HepG2 (cell line): Measurements from ENCODE around the gene RABL6. TPM values are rescaled to one million over a fixed set of nuclear protein-coding genes. Genes with fewer than 3 reads are reported as not detected.

Experiments used
- ARNT2 ChIP-seq: sonication (generic); formaldehyde crosslinking; IDR thresholded peaks from 2 replicates; pipeline ENCODE4 v1.8.0; 2022; ENCODE audit warnings: mild to moderate bottlenecking, low read depth, missing genetic modification reagents, moderate library complexity
- CHD2 ChIP-seq: IDR thresholded peaks from 2 replicates; pipeline ENCODE4 v1.6.1; 2011; ENCODE audit warnings: low read depth, low read length, improper control_type of control experiment
- ELF3 ChIP-seq: IDR thresholded peaks from 2 replicates; pipeline ENCODE4 v1.6.1; 2016; ENCODE audit warnings: missing genetic modification reagents, missing compliant biosample characterization
- HHEX ChIP-seq: IDR thresholded peaks from 2 replicates; pipeline ENCODE4 v1.6.1; 2016; ENCODE audit warnings: control low read depth
- HNF4G ChIP-seq, 2 experiments: sonication (generic) in 1 of 2; formaldehyde crosslinking in 1 of 2; IDR thresholded peaks; 2 replicates each; pipeline versions ENCODE4 v1.4.0 to v1.6.1; 2011 to 2020; ENCODE audit warnings: borderline replicate concordance in 2 of 2, low read depth in 2 of 2, mild to moderate bottlenecking in 2 of 2, low read length in 1 of 2, missing genetic modification reagents in 1 of 2, moderate library complexity in 1 of 2
- JDP2 ChIP-seq: sonication (generic); formaldehyde crosslinking; IDR thresholded peaks from 2 replicates; pipeline ENCODE4 v1.8.1; 2022; ENCODE audit warnings: missing genetic modification reagents, borderline replicate concordance
- MAFF ChIP-seq: IDR thresholded peaks from 2 replicates; pipeline ENCODE4 v1.6.1; 2011; ENCODE audit warnings: low read depth, low read length, improper control_type of control experiment
- MTF1 ChIP-seq: sonication (generic); formaldehyde crosslinking; IDR thresholded peaks from 2 replicates; pipeline ENCODE4 v1.5.0; 2020; ENCODE audit warnings: missing genetic modification reagents
- NCOA1 ChIP-seq: sonication (generic); formaldehyde crosslinking; IDR thresholded peaks from 2 replicates; pipeline ENCODE4 v1.9.0; 2021; ENCODE audit warnings: missing genetic modification reagents
- PRMT3 ChIP-seq: sonication (generic); formaldehyde crosslinking; IDR thresholded peaks from 2 replicates; pipeline ENCODE4 v1.8.1; 2022; ENCODE audit warnings: low read depth, mild to moderate bottlenecking, moderate library complexity, missing genetic modification reagents, borderline replicate concordance
- RELA ChIP-seq: sonication (generic); formaldehyde crosslinking; IDR thresholded peaks from 2 replicates; pipeline ENCODE4 v1.4.0; 2020; ENCODE audit warnings: missing genetic modification reagents
- SMAD3 ChIP-seq: sonication (generic); formaldehyde crosslinking; IDR thresholded peaks from 2 replicates; pipeline ENCODE4 v1.4.0; 2020; ENCODE audit warnings: missing genetic modification reagents
- SMYD3 ChIP-seq: sonication (generic); formaldehyde crosslinking; IDR thresholded peaks from 2 replicates; pipeline ENCODE4 v1.8.1; 2023; ENCODE audit warnings: mild to moderate bottlenecking, missing genetic modification reagents
- U2AF1 ChIP-seq: fragments of 200-400 bp; formaldehyde crosslinking; optimal IDR thresholded peaks from 2 replicates; pipeline ENCODE3; 2017; ENCODE audit warnings: mild to moderate bottlenecking, low read depth, low read length
- ZNF337 ChIP-seq: sonication (generic); formaldehyde crosslinking; IDR thresholded peaks from 2 replicates; pipeline ENCODE4 v1.5.1; 2020; ENCODE audit warnings: missing genetic modification reagents, low read depth, mild to moderate bottlenecking, borderline replicate concordance
- ZNF704 ChIP-seq: sonication (generic); formaldehyde crosslinking; IDR thresholded peaks from 2 replicates; pipeline ENCODE4 v1.8.1; 2023; ENCODE audit warnings: mild to moderate bottlenecking, inconsistent platforms, moderate library complexity, missing genetic modification reagents, borderline replicate concordance
- ZNF839 ChIP-seq: sonication (generic); formaldehyde crosslinking; IDR thresholded peaks from 2 replicates; pipeline ENCODE4 v1.4.0; 2020; ENCODE audit warnings: missing genetic modification reagents, mild to moderate bottlenecking, borderline replicate concordance
- ZSCAN5A ChIP-seq: sonication (generic); formaldehyde crosslinking; IDR thresholded peaks from 2 replicates; pipeline ENCODE4 v1.8.0; 2022; ENCODE audit warnings: mild to moderate bottlenecking, missing genetic modification reagents, borderline replicate concordance
- polyA plus RNA-seq, 8 experiments: library from polyadenylated mRNA; depleted of rRNA in 3 of 8; stranded (reverse) in 7 of 8; unstranded in 1 of 8; fragments of >200 nt; fragmentation: Illumina TruSeq in 4 of 8; extraction: Trizol in 4 of 8; gene quantifications; 2 replicates each; pipeline versions ENCODE4 v1.2.1 to v1.2.3, GENCODE V29; 2011 to 2016; ENCODE audit warnings: low read depth in 4 of 8, missing spikeins in 1 of 8, mixed read lengths in 1 of 8; ENCODE audit not compliant: insufficient read depth in 1 of 8
- total RNA-seq, 5 experiments: library from RNA; depleted of rRNA; stranded (reverse); fragments of >200 nt; fragmentation: Illumina TruSeq; extraction: Trizol; gene quantifications; 2 replicates each; pipeline ENCODE4 v1.2.3, GENCODE V29; 2016; ENCODE audit warnings: low read depth in 1 of 5
- TF ChIP-seq, protein P1 (sequence below): sonication (generic); formaldehyde crosslinking; IDR thresholded peaks from 2 replicates; pipeline ENCODE4 v1.4.0; 2020; ENCODE audit warnings: mild to moderate bottlenecking, missing genetic modification reagents, borderline replicate concordance

The RABL6 gene
- total and polyA plus RNA-seq, 2 of the 13 experiments (the other 11 are each of a cell fraction or from before 2014, with no cell fraction given), result 81.5 to 125 TPM

DNA sequence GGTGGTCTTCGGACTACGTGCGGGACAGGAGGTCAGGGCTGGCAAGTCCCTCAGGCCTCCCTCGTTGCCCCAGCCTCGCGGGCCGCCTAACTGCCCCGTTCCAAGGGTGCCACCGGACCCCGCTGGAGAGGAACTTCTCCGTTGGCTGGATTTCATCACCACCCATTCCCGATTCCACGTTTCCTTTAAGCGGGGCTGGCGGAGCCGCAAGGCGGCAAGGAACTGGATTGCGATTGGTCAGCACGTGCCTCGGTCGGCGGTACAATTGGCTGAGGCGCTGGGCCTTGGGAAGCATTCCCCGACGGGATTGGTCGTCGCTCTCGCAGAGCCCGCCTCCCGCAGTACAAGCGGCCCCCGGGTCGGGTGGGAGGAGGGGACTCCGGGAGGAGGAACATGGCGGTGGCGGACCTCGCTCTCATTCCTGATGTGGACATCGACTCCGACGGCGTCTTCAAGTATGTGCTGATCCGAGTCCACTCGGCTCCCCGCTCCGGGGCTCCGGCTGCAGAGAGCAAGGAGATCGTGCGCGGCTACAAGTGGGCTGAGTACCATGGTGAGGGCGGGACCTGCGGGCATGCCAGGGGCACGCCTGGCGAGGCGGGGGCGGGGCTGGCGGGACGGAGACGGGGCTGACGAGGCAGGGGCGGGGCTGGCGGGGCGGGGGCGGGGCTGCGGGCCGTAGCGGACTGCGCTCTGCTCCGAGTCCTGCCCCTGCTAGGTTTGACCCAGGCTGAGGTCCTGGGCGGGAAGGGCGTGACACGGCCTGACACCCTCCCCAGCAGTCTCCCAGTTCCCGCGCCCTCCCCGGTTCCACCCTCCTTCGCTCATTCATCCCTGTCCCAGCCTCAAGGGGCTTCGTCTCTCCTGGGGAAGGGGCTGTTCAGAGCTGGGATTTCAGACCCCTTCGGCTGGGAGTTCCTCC, 41.6 kb downstream of the RABL6 start, which contains the start of gene PHPT1 (continued):
- TF ChIP-seq, protein P1, sequence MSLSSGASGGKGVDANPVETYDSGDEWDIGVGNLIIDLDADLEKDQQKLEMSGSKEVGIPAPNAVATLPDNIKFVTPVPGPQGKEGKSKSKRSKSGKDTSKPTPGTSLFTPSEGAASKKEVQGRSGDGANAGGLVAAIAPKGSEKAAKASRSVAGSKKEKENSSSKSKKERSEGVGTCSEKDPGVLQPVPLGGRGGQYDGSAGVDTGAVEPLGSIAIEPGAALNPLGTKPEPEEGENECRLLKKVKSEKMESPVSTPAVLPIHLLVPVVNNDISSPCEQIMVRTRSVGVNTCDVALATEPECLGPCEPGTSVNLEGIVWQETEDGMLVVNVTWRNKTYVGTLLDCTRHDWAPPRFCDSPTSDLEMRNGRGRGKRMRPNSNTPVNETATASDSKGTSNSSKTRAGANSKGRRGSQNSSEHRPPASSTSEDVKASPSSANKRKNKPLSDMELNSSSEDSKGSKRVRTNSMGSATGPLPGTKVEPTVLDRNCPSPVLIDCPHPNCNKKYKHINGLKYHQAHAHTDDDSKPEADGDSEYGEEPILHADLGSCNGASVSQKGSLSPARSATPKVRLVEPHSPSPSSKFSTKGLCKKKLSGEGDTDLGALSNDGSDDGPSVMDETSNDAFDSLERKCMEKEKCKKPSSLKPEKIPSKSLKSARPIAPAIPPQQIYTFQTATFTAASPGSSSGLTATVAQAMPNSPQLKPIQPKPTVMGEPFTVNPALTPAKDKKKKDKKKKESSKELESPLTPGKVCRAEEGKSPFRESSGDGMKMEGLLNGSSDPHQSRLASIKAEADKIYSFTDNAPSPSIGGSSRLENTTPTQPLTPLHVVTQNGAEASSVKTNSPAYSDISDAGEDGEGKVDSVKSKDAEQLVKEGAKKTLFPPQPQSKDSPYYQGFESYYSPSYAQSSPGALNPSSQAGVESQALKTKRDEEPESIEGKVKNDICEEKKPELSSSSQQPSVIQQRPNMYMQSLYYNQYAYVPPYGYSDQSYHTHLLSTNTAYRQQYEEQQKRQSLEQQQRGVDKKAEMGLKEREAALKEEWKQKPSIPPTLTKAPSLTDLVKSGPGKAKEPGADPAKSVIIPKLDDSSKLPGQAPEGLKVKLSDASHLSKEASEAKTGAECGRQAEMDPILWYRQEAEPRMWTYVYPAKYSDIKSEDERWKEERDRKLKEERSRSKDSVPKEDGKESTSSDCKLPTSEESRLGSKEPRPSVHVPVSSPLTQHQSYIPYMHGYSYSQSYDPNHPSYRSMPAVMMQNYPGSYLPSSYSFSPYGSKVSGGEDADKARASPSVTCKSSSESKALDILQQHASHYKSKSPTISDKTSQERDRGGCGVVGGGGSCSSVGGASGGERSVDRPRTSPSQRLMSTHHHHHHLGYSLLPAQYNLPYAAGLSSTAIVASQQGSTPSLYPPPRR (CRISPR knock-in tag), result no peak; the same call in 1 of the 2 replicates
- no peak for TF ChIP-seq U2AF1
- TF ChIP-seq ZSCAN5A (CRISPR knock-in tag), result 0 out of 2 replicates have a peak, but pooled peaks have one; percentile 43
- TF ChIP-seq PRMT3 (CRISPR knock-in tag), result no peak
- no peak for TF ChIP-seq ZNF704 (CRISPR knock-in tag)
- no peak for TF ChIP-seq HNF4G (IDR thresholded peaks at IDR 0.05; ENCODE audit: borderline replicate concordance, low read depth, low read length)
- TF ChIP-seq HNF4G (CRISPR knock-in tag; IDR thresholded peaks at IDR 0.05; ENCODE audit: borderline replicate concordance, low read depth), result no peak
- TF ChIP-seq HHEX (CRISPR knock-in tag), result 0 out of 2 replicates have a peak, but pooled peaks have one; percentile 6
- TF ChIP-seq CHD2, result peak; percentile 74; the same call in 1 of the 2 replicates
- TF ChIP-seq ELF3 (CRISPR knock-in tag), result peak; percentile 67
- peak; percentile 70; the same call in 1 of the 2 replicates for TF ChIP-seq SMAD3
- no peak for TF ChIP-seq MTF1
- peak; percentile 79; the same call in 1 of the 2 replicates for TF ChIP-seq ARNT2 (CRISPR knock-in tag)
- no peak for TF ChIP-seq ZNF337 (CRISPR knock-in tag)
- TF ChIP-seq ZNF839 (CRISPR knock-in tag), result no peak
- TF ChIP-seq NCOA1 (CRISPR knock-in tag), result no peak; the same call in 1 of the 2 replicates
- TF ChIP-seq RELA (CRISPR knock-in tag), result peak; percentile 81; the same call in 1 of the 2 replicates
- TF ChIP-seq SMYD3 (CRISPR knock-in tag), result peak; percentile 59; the same call in 1 of the 2 replicates
- no peak; the same call in 1 of the 2 replicates for TF ChIP-seq JDP2 (CRISPR knock-in tag)
- 0 out of 2 replicates have a peak, but pooled peaks have one; percentile 1 for TF ChIP-seq MAFF
